HCT116 (cell line): ENCODE measurements around the gene PTPDC1.

Experiments used
- EZH2 ChIP-seq: fragments of 200-600 bp; sonication (generic); IDR thresholded peaks from 2 replicates; pipeline ENCODE4 v1.6.1; 2017; ENCODE audit warnings: antibody characterized with exemption, mixed run types
- POLR2A ChIP-seq: IDR thresholded peaks from 2 replicates; pipeline ENCODE4 v1.7.0; 2011; ENCODE audit warnings: borderline replicate concordance; ENCODE audit not compliant: insufficient read depth, insufficient read length; ENCODE audit errors: extremely low read depth
- RAD21 ChIP-seq: IDR thresholded peaks from 2 replicates; pipeline ENCODE4 v1.6.1; 2012; ENCODE audit warnings: low read depth, mild to moderate bottlenecking
- SIN3A ChIP-seq: IDR thresholded peaks from 2 replicates; pipeline ENCODE4 v1.6.1; 2012; ENCODE audit warnings: low read depth
- YY1 ChIP-seq: IDR thresholded peaks from 2 replicates; pipeline ENCODE4 v1.6.1; 2011; ENCODE audit warnings: low read length, low read depth, moderate library complexity, mild to moderate bottlenecking; ENCODE audit not compliant: insufficient replicate concordance; ENCODE audit errors: extremely low read depth
- TF ChIP-seq, protein P1 (sequence below), 3 experiments: fragments of 200-600 bp in 1 of 3; sonication (generic) in 1 of 3; IDR thresholded peaks in 2 of 3; conservative IDR thresholded peaks in 1 of 3; 2 replicates each; pipeline ENCODE4 v1.5.1; 2012 to 2017; ENCODE audit warnings: low read depth in 2 of 3, low read length in 2 of 3, antibody characterized with exemption in 1 of 3, borderline replicate concordance in 1 of 3, control low read depth in 1 of 3, mild to moderate bottlenecking in 1 of 3, mixed read lengths in 1 of 3, mixed run types in 1 of 3, moderate library complexity in 1 of 3; ENCODE audit not compliant: insufficient read depth in 1 of 3

DNA sequence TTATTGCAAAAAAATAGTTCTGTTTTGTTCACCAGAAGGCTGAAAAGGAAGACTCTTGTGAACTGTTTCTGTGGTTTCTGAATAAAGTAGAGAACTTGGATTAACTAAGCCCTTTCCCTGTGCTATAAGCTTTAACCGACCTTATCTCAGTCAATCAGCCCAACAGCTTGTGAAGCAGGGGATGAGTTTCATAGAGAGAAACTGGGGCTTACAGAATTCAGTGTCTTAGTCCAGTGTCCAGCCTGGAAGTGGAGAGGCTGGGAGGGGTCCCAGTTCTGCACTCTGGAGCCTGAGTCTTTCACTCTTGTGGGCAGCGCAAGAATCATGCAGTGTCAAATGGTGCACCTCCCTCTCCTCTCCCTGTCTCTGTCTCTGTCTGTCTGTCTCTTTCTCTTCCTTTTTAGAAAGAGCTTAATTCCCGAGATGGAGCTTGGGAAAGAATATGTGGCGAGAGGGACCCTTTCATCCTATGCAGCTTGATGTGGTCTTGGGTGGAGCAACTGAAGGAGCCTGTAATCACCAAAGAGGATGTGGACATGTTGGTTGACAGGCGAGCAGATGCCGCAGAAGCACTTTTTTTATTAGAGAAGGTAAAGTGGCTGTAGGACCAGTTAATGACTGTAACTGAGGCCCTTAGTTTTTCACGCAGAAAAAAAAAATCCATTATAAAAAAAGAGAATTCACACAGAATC is 17.0 kb downstream of the PTPDC1 start:
- TF ChIP-seq, protein P1, sequence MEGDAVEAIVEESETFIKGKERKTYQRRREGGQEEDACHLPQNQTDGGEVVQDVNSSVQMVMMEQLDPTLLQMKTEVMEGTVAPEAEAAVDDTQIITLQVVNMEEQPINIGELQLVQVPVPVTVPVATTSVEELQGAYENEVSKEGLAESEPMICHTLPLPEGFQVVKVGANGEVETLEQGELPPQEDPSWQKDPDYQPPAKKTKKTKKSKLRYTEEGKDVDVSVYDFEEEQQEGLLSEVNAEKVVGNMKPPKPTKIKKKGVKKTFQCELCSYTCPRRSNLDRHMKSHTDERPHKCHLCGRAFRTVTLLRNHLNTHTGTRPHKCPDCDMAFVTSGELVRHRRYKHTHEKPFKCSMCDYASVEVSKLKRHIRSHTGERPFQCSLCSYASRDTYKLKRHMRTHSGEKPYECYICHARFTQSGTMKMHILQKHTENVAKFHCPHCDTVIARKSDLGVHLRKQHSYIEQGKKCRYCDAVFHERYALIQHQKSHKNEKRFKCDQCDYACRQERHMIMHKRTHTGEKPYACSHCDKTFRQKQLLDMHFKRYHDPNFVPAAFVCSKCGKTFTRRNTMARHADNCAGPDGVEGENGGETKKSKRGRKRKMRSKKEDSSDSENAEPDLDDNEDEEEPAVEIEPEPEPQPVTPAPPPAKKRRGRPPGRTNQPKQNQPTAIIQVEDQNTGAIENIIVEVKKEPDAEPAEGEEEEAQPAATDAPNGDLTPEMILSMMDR (IDR thresholded peaks at IDR 0.05 in 2 of 3, conservative IDR thresholded peaks at IDR 0.05 in 1 of 3; ENCODE audit: borderline replicate concordance in 1 of 3, insufficient read depth in 1 of 3, low read depth in 2 of 3, low read length in 2 of 3) = no peak
- TF ChIP-seq POLR2A (no peak), YY1 (no peak), SIN3A (no peak), RAD21 (no peak), EZH2 (no peak)
